ENCODE results near the gene QPRT.

DNA sequence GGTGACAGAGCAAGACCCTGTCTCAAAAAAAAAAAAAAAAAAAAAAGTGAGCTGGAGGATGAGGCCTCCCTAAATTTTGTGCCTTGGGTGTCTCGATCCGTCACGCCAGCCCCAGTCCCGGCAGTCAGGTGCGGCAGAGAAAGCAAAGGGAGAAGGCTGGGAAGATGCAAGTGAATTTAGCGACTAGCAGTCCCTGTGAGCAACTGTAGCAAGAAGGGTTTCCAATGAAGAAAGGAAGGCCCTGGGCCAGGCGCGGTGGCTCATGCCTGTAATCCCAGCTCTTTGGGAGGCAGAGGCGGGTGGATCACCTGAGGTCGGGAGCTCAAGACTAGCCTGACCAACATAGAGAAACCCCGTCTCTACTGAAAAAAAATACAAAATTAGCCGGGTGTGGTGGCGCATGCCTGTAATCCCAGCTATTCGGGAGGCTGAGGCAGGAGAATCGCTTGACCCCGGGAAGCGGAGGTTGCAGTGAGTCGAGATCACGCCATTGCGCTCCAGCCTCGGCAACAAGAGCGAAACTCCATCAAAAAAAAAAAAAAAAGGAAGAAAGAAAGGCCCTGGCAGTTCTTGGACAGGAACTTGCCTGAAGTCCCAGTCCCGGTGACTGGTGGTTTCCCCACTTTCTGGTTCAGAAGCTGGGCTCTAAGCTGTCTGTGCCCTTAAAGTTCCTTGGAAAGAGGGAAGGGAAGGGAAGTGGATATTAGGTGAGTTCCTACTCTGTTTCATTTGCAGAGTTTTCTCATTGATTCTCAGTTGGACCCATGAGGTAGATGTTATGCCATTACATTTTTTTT, 1.8 kb upstream of the QPRT start:
- TF ChIP-seq, protein P1, sequence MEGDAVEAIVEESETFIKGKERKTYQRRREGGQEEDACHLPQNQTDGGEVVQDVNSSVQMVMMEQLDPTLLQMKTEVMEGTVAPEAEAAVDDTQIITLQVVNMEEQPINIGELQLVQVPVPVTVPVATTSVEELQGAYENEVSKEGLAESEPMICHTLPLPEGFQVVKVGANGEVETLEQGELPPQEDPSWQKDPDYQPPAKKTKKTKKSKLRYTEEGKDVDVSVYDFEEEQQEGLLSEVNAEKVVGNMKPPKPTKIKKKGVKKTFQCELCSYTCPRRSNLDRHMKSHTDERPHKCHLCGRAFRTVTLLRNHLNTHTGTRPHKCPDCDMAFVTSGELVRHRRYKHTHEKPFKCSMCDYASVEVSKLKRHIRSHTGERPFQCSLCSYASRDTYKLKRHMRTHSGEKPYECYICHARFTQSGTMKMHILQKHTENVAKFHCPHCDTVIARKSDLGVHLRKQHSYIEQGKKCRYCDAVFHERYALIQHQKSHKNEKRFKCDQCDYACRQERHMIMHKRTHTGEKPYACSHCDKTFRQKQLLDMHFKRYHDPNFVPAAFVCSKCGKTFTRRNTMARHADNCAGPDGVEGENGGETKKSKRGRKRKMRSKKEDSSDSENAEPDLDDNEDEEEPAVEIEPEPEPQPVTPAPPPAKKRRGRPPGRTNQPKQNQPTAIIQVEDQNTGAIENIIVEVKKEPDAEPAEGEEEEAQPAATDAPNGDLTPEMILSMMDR (conservative IDR thresholded peaks at IDR 0.05 in 1 of 2, IDR thresholded peaks at IDR 0.05 in 1 of 2; ENCODE audit: extremely low read depth in 1 of 2, insufficient read depth in 1 of 2, low read depth in 1 of 2, low read length in 2 of 2) = no peak
- TF ChIP-seq EZH2 (IDR thresholded peaks at IDR 0.05; ENCODE audit: borderline replicate concordance, low read length) = no peak

Data from mammary epithelial cell (primary cell).